Suprapubic skin (tissue), 4 donors: ENCODE results near the gene PRKCZ. TPM values are rescaled to one million over a fixed set of nuclear protein-coding genes. Genes with fewer than 3 reads are reported as not detected.

Experiments
- DNase-seq, 2 donors: peaks; one replicate each; pipeline ENCODE4 v3.0.0-alpha.2; 2019; ENCODE audit warnings: low spot score in 2 of 2
- H3K27ac ChIP-seq: fragments of 200-600 bp; sonication (generic); one replicate; pipeline ENCODE4 v1.5.1; 2019
- H3K27me3 ChIP-seq: fragments of 200-600 bp; sonication (generic); one replicate; pipeline ENCODE4 v1.5.1; 2019
- H3K36me3 ChIP-seq: fragments of 200-600 bp; sonication (generic); one replicate; pipeline ENCODE4 v1.5.1; 2019
- H3K4me1 ChIP-seq: fragments of 200-600 bp; sonication (generic); one replicate; pipeline ENCODE4 v1.5.1; 2019
- H3K4me3 ChIP-seq: fragments of 200-600 bp; sonication (generic); one replicate; pipeline ENCODE4 v1.5.1; 2019; ENCODE audit warnings: mild to moderate bottlenecking
- H3K9me3 ChIP-seq: fragments of 200-600 bp; sonication (generic); one replicate; pipeline ENCODE4 v1.5.1; 2019
- EP300 ChIP-seq: sonication (generic); formaldehyde crosslinking; IDR thresholded peaks from one replicate; pipeline ENCODE4 v1.6.1; 2017; ENCODE audit warnings: antibody characterized with exemption
- POLR2A ChIP-seq, 2 donors: fragments of 450-650 bp; IDR thresholded peaks; one replicate each; pipeline ENCODE4 v1.6.1; 2017; ENCODE audit warnings: antibody characterized with exemption in 2 of 2, mild to moderate bottlenecking in 2 of 2, moderate library complexity in 2 of 2
- POLR2AphosphoS5 ChIP-seq, 3 donors: sonication (generic); formaldehyde crosslinking; IDR thresholded peaks; one replicate each; pipeline ENCODE4 v1.6.1; 2017; ENCODE audit warnings: antibody characterized with exemption in 3 of 3
- WGBS: methylation state at CpG from one replicate; pipeline ENCODE4 v1.1.5; 2018; 5-methylcytosine and 5-hydroxymethylcytosine counted together
- total RNA-seq, 4 donors: library from RNA; depleted of rRNA; stranded (reverse); fragments of >200 nt; gene quantifications; one replicate each; pipeline ENCODE4 v1.1.0, GENCODE V29; 2016
- TF ChIP-seq, protein P1 (sequence below), 2 donors: fragments of 200-600 bp in 1 of 2; fragments of 450-650 bp in 1 of 2; sonication (generic) in 1 of 2; IDR thresholded peaks; one replicate each; pipeline ENCODE4 v1.5.1; 2016 to 2019; ENCODE audit warnings: antibody characterized with exemption in 2 of 2, mild to moderate bottlenecking in 1 of 2, moderate library complexity in 1 of 2

PRKCZ gene
- total RNA-seq, 4 donors from 2014 or later, result 21.7 to 31.5 (median 25.4) TPM

DNA sequence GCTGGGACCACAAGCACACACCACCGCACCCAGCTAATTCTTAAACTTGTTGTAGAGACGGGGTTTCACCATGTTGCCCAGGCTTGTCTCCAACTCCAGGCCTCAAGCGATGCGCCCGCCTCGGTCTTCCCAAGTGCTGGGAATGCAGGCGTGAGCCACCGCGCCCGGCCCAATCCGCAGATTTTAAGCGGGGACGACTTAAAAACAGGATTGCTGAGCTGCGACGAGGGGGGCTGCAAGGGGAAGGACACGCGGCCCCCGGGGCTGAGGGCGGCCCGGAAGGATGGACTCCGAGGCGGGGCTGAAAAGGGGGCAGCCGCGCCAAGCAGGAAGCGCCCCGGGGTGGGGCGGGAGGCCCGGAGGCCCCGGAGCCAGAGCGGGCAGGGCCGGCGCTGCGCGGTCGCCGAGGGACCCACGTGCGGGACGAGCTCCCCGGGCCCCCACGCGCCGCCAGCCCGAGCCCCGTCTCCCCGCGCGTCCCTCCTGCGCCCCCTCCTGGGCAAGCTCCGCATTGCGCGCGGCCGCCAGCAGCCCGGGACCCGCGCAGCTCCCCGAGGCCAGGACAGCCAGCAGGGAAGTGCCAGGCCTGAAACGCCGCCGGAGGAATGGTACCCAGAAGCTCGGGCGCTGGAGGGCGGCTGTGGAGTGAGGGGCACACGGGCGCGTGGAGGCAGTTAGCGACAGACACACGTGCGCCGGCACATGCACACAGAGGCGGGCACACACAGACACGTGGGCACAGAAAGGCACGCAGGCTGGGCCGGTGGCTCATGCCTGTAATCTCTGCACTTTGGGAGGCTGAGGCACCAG, 5.5 kb upstream of the PRKCZ start:
- no peak overlapping the region for H3K27ac ChIP-seq
- no peak for DNase-seq
- 5% methylated on average over 34 of the region's 75 CpGs for WGBS

DNA sequence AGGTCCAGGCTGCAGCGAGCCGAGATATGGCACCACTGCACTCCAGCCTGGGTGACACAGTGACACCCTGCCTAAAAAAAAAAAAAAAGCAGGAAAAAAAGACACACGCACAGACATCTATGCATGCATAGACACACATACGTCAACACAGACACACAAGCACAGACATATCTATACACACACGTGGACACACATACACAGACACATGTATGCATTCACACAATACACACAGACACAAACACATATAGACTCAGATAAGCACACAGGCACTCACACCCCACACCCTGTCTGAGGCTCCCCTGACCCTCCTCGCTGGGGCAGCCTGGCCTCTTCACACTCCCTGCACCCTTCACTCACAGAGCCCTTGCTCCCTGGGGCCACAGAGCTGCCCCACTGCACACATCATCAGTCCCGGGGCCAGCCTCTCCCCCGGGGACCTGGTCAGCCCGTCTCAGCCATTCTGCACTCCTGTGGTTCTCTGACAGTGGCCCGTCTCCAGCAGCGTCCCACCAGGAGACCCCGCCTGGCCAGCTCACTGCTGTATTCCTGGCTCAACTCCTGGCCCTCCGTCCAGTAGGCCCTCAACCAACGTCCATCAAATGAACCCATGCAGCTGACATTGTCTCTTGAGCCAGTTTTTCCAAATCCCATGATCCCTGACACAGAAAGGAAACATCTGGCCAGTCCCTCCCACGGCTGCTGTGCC, 4.6 kb upstream of the PRKCZ start:
- Histone ChIP-seq H3K9me3 (no peaks in the 10 kb centered on the region), H3K27me3 (peaks cover 29% of the 10 kb centered on the region), H3K4me3 (no peak overlapping the region), H3K4me1 (peaks cover 36% of the 10 kb centered on the region), H3K27ac (no peak overlapping the region), H3K36me3 (no peaks in the 10 kb centered on the region)
- DNase-seq, result no peak
- 63% methylated on average over 9 of the region's 15 CpGs for WGBS
- no peak for TF ChIP-seq EP300
- TF ChIP-seq, protein P1, sequence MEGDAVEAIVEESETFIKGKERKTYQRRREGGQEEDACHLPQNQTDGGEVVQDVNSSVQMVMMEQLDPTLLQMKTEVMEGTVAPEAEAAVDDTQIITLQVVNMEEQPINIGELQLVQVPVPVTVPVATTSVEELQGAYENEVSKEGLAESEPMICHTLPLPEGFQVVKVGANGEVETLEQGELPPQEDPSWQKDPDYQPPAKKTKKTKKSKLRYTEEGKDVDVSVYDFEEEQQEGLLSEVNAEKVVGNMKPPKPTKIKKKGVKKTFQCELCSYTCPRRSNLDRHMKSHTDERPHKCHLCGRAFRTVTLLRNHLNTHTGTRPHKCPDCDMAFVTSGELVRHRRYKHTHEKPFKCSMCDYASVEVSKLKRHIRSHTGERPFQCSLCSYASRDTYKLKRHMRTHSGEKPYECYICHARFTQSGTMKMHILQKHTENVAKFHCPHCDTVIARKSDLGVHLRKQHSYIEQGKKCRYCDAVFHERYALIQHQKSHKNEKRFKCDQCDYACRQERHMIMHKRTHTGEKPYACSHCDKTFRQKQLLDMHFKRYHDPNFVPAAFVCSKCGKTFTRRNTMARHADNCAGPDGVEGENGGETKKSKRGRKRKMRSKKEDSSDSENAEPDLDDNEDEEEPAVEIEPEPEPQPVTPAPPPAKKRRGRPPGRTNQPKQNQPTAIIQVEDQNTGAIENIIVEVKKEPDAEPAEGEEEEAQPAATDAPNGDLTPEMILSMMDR (IDR thresholded peaks at IDR 0.05), result no peak
- no peak for TF ChIP-seq POLR2AphosphoS5 (IDR thresholded peaks at IDR 0.05)

More for the DNA sequence above, 5.5 kb upstream of the PRKCZ start:
- no peaks in the 10 kb centered on the region for H3K9me3 ChIP-seq
- peaks cover 20% of the 10 kb centered on the region for H3K27me3 ChIP-seq
- H3K36me3 ChIP-seq, result no peaks in the 10 kb centered on the region
- peaks cover 29% of the 10 kb centered on the region for H3K4me1 ChIP-seq
- peak overlapping the region; percentile 38 for H3K4me3 ChIP-seq
- TF ChIP-seq, protein P1 (IDR thresholded peaks at IDR 0.05), result peak; percentile 86 to 96
- TF ChIP-seq POLR2A (IDR thresholded peaks at IDR 0.05), result no peak

DNA sequence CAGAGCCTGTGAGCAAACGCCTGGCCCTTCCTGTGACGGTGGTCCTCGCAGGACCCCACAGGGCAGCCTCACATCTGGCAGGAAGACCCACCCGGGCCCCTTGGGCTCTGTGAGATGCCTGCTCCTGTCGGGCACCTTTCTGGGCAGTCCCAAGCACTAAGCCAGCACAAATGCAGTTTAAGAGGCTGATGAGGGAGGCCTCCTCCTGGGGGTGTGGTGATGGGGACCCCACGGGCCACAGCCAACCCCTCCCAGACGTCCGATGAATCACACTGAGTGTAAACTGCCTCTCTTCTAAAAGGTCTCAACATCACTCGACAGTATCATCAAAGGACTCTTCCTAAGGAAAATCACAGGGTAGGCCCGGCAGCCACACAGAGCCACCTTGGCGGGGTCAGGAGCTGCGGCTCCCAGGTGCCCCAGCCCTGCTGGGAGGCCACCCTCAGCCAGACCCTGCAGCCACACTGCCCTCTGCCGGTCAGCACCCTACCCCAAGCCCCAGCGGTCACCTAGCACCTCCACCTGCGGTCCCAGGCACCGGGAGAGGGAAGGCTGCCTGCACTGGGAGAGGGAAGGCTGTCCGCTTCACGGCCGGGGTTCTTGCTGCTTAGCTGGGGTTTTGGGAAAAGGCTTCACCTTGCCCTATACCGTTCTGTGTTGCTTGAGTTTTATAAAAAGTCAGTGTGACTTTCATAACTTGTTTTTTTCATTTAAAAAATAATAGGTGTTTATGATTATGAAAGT, 3.9 kb upstream of the PRKCZ start:
- Histone ChIP-seq H3K27ac (no peak overlapping the region), H3K9me3 (no peaks in the 10 kb centered on the region), H3K4me3 (no peak overlapping the region), H3K36me3 (no peaks in the 10 kb centered on the region), H3K27me3 (peaks cover 37% of the 10 kb centered on the region), H3K4me1 (peaks cover 42% of the 10 kb centered on the region)
- TF ChIP-seq POLR2A (IDR thresholded peaks at IDR 0.05) (no peak), EP300 (no peak), POLR2AphosphoS5 (IDR thresholded peaks at IDR 0.05) (no peak)
- TF ChIP-seq, protein P1 (IDR thresholded peaks at IDR 0.05), result peak; percentile 17 to 48
- WGBS, result 66% methylated on average over 14 of the region's 20 CpGs
- no peak for DNase-seq

DNA sequence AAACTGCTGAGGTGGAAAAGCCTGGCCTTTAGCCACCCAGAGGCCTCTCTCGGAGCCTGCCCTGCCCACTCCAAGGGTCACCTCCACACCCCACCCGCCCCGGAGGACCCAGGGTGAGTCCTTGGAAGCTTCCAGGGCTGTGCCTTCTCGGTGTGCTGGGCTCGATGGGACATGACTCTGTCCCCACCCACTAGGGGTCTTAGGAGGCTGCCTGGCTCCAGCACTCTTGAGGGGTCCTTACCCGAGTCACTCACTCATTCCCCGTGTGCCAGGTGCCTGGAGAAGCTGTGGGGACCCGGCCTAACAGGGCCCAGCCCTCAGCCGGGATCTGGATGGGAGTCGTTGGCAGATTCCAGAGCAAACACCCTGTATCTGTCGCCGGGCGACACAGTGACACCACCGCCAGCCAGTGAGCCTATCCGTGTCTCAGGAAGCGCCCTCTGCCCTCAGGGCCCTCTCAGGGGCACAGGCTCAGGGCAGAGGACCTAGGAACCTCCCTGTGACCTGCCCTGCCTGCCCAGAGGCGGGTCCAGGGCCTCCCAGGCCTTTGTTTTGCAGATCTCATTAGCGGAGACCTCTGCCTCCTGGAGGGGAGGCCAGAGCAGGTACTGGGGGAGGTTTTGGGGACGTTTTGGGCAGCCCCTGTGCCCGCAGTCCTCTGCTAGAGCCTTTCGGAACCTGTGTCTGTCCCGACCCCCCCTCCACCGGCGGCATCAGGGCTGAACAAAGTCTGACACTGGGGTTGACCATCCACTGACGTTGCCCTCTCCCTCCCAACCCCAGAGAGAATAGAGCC, 3.1 kb upstream of the PRKCZ start:
- peaks cover 47% of the 10 kb centered on the region for H3K4me1 ChIP-seq
- 78% methylated on average over 4 of the region's 25 CpGs for WGBS
- TF ChIP-seq POLR2AphosphoS5 (IDR thresholded peaks at IDR 0.05), result no peak
- TF ChIP-seq POLR2A (IDR thresholded peaks at IDR 0.05), result no peak
- TF ChIP-seq, protein P1 (IDR thresholded peaks at IDR 0.05), result no peak
- no peak for TF ChIP-seq EP300
- peaks cover 44% of the 10 kb centered on the region for H3K27me3 ChIP-seq
- no peak overlapping the region for H3K27ac ChIP-seq
- DNase-seq, result no peak
- H3K9me3 ChIP-seq, result no peaks in the 10 kb centered on the region
- H3K36me3 ChIP-seq, result no peaks in the 10 kb centered on the region
- H3K4me3 ChIP-seq, result no peak overlapping the region
